ENCODE results near the gene TLE1.
A peak's percentile ranks its signal among the peaks of the same experiment; 100 is the strongest.

The TLE1 gene

DNA sequence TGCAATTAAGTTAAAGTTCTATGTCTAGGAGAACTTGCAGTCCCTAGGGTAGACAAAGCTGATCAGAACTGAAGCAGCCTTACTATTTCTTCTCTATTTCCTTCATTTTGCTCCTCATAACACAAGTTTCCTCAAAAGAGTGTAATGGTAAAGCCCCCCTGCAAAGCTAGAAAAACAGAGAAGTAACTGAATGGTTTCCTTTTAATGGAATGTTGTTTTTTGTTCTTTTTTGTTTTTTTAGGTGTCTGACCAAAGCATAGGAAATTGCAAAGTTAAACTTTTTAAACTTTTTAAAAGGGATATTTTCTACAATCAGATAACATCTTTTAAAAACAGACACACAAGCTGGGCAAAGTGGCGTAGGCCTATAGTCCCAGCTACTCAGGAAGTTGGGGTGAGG is 145.7 kb downstream of the TLE1 start:
- no peak for DNase-seq (ENCODE audit: low read depth)

DNA sequence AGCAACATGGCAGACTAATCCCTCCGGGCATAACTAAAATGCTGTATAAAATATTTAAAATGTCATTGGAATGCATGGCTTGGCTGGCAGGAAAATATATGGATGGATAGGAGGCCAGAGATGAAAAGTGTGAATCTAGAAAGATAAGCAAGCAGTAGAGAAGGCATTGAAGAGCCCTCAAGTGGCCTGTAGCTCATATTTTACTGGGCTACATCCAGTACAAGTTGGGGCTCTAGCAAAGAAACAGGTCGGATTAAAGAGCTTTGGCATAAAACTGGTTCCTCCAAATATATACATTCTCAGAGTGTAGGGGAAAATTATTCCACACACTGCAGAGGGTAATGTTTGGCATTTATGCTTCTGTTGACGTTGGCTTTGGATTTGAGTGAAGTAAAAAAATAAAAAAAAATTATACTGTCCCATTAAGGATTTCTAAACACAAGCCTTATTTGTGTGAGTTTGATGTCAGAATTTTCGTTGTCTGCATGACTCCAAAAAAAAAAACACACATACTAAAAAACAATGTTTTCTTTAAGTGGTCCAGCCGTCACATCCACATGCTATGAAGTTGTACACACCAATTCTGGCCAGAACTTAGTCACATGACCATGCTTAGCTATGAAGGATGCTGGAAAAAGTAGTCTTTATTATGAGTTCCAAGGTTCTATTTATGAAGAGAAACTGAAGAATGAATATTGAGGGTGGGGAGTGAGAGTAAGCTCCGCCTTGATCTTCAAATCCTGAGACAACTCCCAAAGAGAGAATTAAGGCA is 147.0 kb downstream of the TLE1 start:
- no peak for DNase-seq (ENCODE audit: low read depth)

DNA sequence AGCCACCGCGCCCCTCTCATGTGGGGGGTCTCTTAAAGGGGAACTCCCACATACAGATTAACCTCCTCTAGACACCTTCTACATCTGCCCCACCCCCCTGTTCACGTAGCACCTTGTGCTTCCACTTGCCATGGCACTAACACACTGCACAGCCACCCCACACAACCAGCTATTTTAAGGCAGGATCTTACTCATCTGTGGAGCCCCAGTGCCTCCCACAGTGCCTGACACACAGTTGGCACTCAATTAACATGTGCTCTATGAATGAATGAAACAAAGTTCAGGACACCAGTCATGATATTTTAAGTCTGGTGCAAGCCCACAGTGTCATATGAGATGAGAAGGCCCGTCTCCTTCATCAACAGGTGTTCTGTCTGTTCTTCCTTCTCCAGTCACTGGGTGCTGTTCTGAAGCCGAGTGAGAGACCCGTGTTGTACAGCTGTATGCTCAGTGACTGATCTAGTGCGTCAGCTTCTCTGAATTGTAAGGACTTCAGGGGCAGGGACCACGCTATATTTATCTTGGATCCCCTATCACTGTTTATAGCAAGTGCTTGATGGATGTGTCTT is 149.1 kb downstream of the TLE1 start:
- DNase-seq (ENCODE audit: low read depth), result no peak

DNA sequence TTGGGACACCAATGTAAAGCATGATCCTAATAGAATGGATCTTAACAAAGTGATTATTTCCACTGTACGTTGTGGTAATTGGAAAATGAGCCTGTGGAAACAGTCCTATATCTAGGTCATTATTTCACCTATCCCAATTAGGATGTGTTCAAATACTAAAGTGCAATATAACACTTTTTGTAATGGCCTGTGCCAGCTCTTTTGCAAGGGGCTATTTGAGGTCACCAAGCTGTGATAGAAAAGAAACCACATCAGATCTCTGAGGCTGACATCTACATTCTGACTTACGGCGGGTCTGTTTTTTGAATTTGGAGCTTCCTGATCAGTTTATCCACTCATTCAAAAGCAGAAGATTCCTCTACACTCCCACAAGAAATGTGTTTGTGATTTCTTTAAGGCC is 150.0 kb downstream of the TLE1 start:
- DNase-seq (ENCODE audit: low read depth), result no peak

DNA sequence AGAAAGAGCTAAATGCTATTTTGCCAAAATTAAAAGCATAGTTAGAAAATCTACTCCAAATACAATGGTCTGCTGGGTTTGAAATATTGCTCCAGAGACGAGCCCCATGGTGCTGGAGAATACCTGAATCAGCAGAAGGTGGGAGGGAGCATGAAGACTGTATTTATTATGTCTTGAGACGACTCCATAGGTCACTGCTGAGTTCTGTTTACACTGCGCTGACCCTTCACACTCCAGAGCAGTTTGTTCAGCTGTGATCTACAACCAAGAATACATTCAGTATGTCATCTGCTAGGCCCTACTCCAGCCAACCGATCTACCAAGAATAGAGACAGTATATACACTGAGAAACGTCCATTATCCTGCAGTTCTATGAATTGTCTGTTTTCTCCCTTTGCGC is 150.5 kb downstream of the TLE1 start:
- DNase-seq (ENCODE audit: low read depth), result no peak

DNA sequence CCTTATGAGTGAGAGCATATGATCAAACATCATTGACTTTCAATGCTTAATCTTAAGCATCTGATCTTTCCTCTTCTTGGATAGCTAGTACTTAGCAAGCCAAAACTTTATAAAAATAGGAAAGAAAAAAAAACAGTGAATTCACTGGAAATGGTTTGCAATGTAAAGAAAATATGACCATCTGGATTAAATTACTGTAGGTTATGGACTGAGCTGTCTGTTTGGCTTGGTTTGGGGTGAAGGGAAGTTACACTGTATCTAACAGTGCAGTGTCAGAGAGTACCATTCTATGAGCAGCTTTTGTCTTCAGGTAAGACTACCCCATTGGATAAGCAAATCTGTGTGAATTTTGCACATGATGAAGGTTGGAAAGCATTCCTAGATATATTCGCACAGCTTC is 151.4 kb downstream of the TLE1 start:
- no peak for DNase-seq (ENCODE audit: low read depth)

DNA sequence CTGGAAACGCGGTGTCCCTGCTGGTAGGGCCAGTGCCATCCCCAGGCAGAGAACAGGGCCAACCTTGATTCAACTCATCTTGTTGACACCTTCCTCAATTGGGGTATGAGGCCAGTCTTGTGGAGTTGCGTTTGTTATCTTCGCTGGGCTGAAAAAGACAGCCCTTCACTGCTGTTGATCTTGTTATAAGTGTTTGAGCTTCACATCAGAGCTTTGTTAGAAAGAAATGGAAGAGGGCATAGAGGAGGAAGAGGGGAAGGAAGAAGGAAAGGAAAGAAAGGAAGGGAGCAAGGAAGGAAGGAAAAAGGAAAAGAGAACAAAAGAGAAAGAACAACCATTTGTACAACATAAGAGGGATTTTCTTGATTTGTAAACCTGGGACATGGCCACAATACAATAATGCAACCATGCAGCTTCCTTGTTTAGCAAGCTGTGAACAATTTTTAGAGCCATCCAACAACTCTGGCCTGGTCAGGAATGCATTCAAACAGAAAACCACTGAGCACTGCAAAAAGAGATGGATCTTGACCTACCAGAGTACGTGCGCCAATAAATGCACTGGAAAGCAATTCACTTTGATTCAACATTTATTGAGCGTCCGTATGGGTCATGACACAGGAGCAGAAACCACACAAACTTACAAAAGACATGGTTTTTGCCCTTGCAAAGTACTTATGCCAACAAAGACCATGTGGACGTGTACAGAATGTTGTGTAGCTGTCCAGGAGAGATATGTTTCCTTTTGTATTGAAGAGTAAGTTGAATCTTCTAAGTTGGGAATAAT is 152.9 kb downstream of the TLE1 start:
- no peak for DNase-seq (ENCODE audit: low read depth)

DNA sequence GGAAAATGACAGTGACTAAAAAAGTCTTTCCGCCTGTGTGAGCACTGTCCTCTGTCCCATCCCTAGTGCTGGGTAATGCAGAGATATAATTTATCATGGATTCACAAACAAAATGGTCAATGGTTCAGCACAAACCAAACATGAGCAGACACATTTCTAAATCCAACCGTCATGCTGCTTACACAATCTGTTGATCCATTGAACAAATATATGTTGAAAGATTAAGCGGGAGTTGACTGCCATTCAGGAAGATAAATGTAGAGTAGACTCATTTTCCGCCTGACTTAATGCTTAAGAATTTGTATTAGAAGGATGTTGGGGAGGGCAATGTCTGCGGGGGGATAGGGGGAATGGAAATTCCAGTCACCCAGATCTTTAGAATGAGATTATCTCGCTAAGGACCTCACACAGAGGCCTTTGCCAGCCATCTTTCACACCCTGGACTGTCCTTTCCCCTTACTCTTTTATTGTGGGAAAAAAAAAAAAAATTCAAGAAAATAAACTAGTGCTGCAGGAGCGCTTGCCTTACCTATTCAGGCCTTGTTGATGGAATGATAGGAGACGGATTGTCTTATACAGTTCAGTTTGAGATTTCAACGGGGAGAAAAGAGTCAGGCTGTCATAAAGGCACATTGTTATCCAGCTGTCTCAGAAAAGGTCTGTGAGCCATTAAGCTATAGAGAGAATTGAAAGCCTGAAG is 153.7 kb downstream of the TLE1 start:
- DNase-seq (ENCODE audit: low read depth), result peak; percentile 20

DNA sequence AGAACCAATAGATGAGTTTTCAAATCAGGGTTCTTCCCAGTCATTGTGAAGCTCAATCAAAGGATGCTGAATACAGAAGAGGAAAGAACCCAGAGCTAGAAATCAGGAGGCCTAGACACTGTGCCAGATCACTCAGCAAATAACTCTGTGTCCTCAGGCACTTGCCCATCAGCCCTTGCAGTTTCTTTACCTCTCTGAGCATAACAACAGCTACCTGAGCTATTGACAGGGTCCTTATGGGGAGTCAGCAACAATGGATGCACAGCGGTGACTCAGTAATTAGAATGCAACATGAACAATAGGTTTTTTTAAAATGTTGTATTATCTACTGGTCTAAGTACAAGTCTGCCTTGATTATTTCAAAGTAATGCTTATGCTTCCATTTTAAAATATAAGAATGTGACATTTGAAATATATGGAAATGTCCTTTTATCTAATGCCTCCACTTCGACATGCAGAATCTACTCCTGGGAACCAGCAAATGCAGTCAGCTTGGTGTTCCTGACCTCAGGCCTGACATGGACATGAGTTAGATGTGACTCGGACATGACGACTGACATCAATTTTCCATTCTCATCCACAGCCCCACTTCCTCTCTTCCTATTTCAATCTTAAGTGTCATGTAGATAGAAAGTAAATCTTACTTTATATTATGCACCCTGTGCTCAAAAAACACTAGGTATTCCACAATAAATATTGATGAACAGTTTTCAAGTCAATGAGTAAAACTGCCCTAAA is 155.0 kb downstream of the TLE1 start:
- no peak for DNase-seq (ENCODE audit: low read depth)
